Ovary (tissue), 3 donors: Measurements from ENCODE around the gene PPM1F.

ENCODE experiments used
- EP300 ChIP-seq: sonication (generic); formaldehyde crosslinking; IDR thresholded peaks from one replicate; pipeline ENCODE4 v1.6.1; 2017; ENCODE audit warnings: antibody characterized with exemption
- POLR2A ChIP-seq: fragments of 450-650 bp; IDR thresholded peaks from one replicate; pipeline ENCODE4 v1.6.1; 2017; ENCODE audit warnings: antibody characterized with exemption, mild to moderate bottlenecking, moderate library complexity
- TF ChIP-seq, protein P1 (sequence below), 3 donors: fragments of 450-650 bp in 2 of 3; fragments of 200-600 bp in 1 of 3; IDR thresholded peaks; one replicate each; pipeline versions ENCODE4 v1.5.1 to v1.8.0; 2016 to 2022; ENCODE audit warnings: antibody characterized with exemption in 3 of 3, mild to moderate bottlenecking in 1 of 3
- donor health status: DM: no; HTN: no; CAD: no.

DNA sequence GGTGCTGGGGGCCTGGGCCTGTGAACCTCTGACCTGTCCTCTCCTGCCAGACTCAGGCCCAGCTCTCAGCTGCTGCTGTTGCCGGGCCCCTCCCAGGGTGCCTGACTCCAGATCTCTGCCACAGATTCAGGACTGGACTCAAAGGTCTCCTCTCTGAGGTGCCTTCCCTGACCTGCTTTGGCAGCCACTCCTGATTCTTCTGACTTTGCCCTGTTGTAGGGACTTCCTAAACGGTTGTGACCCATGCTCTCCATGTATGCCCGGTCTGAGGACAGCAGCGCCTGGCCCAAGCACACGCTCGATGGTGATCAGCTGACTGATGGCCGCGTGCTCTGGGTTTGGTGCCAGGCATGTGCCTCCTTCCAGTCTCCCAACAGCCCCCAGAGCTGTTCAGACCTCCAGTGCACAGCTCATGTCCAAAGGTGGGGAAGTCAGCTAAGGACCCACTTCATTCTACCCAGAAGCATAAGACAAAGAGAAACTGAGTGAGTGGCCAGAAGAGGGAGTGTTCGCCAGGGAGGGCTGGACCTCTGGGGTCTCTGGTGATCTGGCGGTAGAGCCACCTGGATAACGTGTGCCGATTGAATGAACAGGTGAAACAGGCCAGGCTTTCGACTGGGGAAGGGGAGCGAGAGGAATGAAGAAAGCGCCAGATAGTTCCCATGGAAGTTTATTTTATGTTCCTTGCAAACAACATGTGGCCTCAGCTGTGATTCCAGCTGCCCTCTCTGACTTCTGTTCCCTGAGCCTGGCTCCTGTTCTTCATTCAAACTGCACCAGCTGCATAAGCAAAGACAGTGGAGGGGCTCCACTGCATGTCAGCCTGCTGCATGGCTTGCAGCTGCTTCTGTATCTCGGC, 38.0 kb upstream of the PPM1F start:
- TF ChIP-seq POLR2A = no peak
- TF ChIP-seq, protein P1, sequence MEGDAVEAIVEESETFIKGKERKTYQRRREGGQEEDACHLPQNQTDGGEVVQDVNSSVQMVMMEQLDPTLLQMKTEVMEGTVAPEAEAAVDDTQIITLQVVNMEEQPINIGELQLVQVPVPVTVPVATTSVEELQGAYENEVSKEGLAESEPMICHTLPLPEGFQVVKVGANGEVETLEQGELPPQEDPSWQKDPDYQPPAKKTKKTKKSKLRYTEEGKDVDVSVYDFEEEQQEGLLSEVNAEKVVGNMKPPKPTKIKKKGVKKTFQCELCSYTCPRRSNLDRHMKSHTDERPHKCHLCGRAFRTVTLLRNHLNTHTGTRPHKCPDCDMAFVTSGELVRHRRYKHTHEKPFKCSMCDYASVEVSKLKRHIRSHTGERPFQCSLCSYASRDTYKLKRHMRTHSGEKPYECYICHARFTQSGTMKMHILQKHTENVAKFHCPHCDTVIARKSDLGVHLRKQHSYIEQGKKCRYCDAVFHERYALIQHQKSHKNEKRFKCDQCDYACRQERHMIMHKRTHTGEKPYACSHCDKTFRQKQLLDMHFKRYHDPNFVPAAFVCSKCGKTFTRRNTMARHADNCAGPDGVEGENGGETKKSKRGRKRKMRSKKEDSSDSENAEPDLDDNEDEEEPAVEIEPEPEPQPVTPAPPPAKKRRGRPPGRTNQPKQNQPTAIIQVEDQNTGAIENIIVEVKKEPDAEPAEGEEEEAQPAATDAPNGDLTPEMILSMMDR (IDR thresholded peaks at IDR 0.05) = no peak
- TF ChIP-seq EP300 = no peak
